Lower leg skin (tissue), 4 donors: ENCODE data around the gene MAN1A2. TPM values are rescaled to one million over a fixed set of nuclear protein-coding genes. Genes with fewer than 3 reads are reported as not detected.

Source experiments
- DNase-seq, 2 donors: peaks; one replicate each; pipeline ENCODE4 v3.0.0-alpha.2; 2019; ENCODE audit warnings: low spot score in 2 of 2
- H3K4me3 ChIP-seq: fragments of 200-600 bp; sonication (generic); 2 replicates; pipeline ENCODE4 v1.5.1; 2017; ENCODE audit warnings: mild to moderate bottlenecking, low read depth; ENCODE audit not compliant: poor library complexity, severe bottlenecking
- CTCF ChIP-seq, 3 donors: fragments of 450-650 bp; IDR thresholded peaks; one replicate each; pipeline ENCODE4 v1.5.1; 2016; ENCODE audit warnings: antibody characterized with exemption in 3 of 3, mild to moderate bottlenecking in 3 of 3, moderate library complexity in 2 of 3
- POLR2A ChIP-seq, 2 donors: fragments of 450-650 bp; IDR thresholded peaks; one replicate each; pipeline ENCODE4 v1.6.1; 2016 to 2017; ENCODE audit warnings: antibody characterized with exemption in 2 of 2, mild to moderate bottlenecking in 1 of 2, moderate library complexity in 1 of 2
- WGBS, 2 donors: methylation state at CpG; one replicate each; pipeline ENCODE4 v1.1.5; 2018; 5-methylcytosine and 5-hydroxymethylcytosine counted together
- intact Hi-C: fragments of 100-400 bp; cut with DNase I; formaldehyde crosslinking; loops from one replicate; pipeline ENCODE4 v1.15.0; 2023; ENCODE audit warnings: low total_unique reads
- total RNA-seq, 4 donors: library from RNA; depleted of rRNA; stranded (reverse); fragments of >200 nt; gene quantifications; one replicate each; pipeline ENCODE4 v1.1.0, GENCODE V29; 2016

The MAN1A2 gene
- total RNA-seq, 4 donors from 2014 or later: 19.9 to 34.5 (median 25.7) TPM

GRCh38 chr1:117529683-117530082, 162.4 kb downstream of the MAN1A2 start:
- WGBS, 2 donors: 95 to 96% methylated on average over 3 of the region's 3 CpGs
- intact Hi-C loops: loop anchor here (10.0 kb wide), 1 partner anchor 225 kb away; no protein-coding TSS in a partner anchor
- no peak overlapping the region for H3K4me3 ChIP-seq
- no peak for DNase-seq
- TF ChIP-seq POLR2A (IDR thresholded peaks at IDR 0.05): no peak
- no peak for TF ChIP-seq CTCF (IDR thresholded peaks at IDR 0.05)

GRCh38 chr1:117531222-117531621, 164.0 kb downstream of the MAN1A2 start:
- TF ChIP-seq CTCF (IDR thresholded peaks at IDR 0.05) (no peak), POLR2A (IDR thresholded peaks at IDR 0.05) (no peak)
- no peak overlapping the region for H3K4me3 ChIP-seq
- no peak for DNase-seq
- intact Hi-C loops: loop anchor here (10.0 kb wide), 1 partner anchor 224 kb away; no protein-coding TSS in a partner anchor

GRCh38 chr1:117534995-117535467, 167.8 kb downstream of the MAN1A2 start:
- DNase-seq: no peak
- 7 to 11% methylated on average over 6 of the region's 6 CpGs for WGBS, 2 donors
- intact Hi-C loops: loop anchor here (10.0 kb wide), 1 partner anchor 220 kb away; no protein-coding TSS in a partner anchor
- no peak for TF ChIP-seq POLR2A (IDR thresholded peaks at IDR 0.05)
- TF ChIP-seq CTCF (IDR thresholded peaks at IDR 0.05): no peak
- H3K4me3 ChIP-seq: no peak overlapping the region

- no peak for DNase-seq
- TF ChIP-seq CTCF (IDR thresholded peaks at IDR 0.05): no peak
- TF ChIP-seq POLR2A (IDR thresholded peaks at IDR 0.05): no peak
- H3K4me3 ChIP-seq: no peak overlapping the region
- intact Hi-C loops: loop anchor here (10.0 kb wide), 1 partner anchor 219 kb away; no protein-coding TSS in a partner anchor
- WGBS, 2 donors: 79 to 80% methylated on average over 6 of the region's 6 CpGs
Observed at GRCh38 chr1:117535821-117536220, 168.6 kb downstream of the MAN1A2 start.

- H3K4me3 ChIP-seq: no peak overlapping the region
- intact Hi-C loops: loop anchor here (10.0 kb wide), 1 partner anchor 217 kb away; no protein-coding TSS in a partner anchor
- 35 to 44% methylated on average over 10 of the region's 10 CpGs for WGBS, 2 donors
- TF ChIP-seq CTCF (IDR thresholded peaks at IDR 0.05) (no peak), POLR2A (IDR thresholded peaks at IDR 0.05) (no peak)
- DNase-seq: peak in 1 of 2 donors; percentile 21
Observed at GRCh38 chr1:117537291-117537920, 170.2 kb downstream of the MAN1A2 start.
